K562 (cell line): ENCODE results near the gene NTSR1. TPM values are rescaled to one million over a fixed set of nuclear protein-coding genes. Genes with fewer than 3 reads are reported as not detected.
A peak's percentile ranks its signal among the peaks of the same experiment; 100 is the strongest.

Experiments used
- CAMTA2 ChIP-seq: fragments of 250-450 bp; sonication (Bioruptor Pico); conservative IDR thresholded peaks from 2 replicates; pipeline ENCODE4 v1.5.1; 2022
- CBFA2T2 ChIP-seq: fragments of 450-650 bp; conservative IDR thresholded peaks from 2 replicates; pipeline ENCODE4 v1.6.1; 2017; ENCODE audit warnings: mild to moderate bottlenecking
- DEAF1 ChIP-seq: fragments of 450-650 bp; formaldehyde crosslinking; IDR thresholded peaks from 2 replicates; pipeline ENCODE4 v1.4.0; 2020; ENCODE audit warnings: mild to moderate bottlenecking, moderate library complexity
- DIDO1 ChIP-seq: fragments of 450-650 bp; IDR thresholded peaks from 2 replicates; pipeline ENCODE4 v1.6.1; 2016; ENCODE audit warnings: low read depth, missing biosample characterization, missing genetic modification characterization
- E2F1 ChIP-seq: sonication (generic); formaldehyde crosslinking; IDR thresholded peaks from 2 replicates; pipeline ENCODE4 v1.8.1; 2023; ENCODE audit warnings: mild to moderate bottlenecking, missing genetic modification reagents, moderate library complexity
- ELK3 ChIP-seq: fragments of 450-650 bp; formaldehyde crosslinking; IDR thresholded peaks from 2 replicates; pipeline ENCODE4 v1.4.0; 2020; ENCODE audit warnings: mild to moderate bottlenecking
- ERF ChIP-seq: fragments of 450-650 bp; formaldehyde crosslinking; IDR thresholded peaks from 2 replicates; pipeline ENCODE4 v1.4.0; 2020; ENCODE audit warnings: mild to moderate bottlenecking, mixed read lengths
- HDAC1 ChIP-seq, 2 experiments: fragments of 450-650 bp; IDR thresholded peaks; 2 replicates each; pipeline ENCODE4 v1.6.1; 2016 to 2017; ENCODE audit warnings: inconsistent platforms in 1 of 2, mild to moderate bottlenecking in 1 of 2, moderate library complexity in 1 of 2
- HNRNPK ChIP-seq: fragments of 200-400 bp; formaldehyde crosslinking; IDR thresholded peaks from one replicate; pipeline ENCODE4 v1.6.1; 2018; ENCODE audit warnings: mild to moderate bottlenecking, low read depth, low read length; ENCODE audit not compliant: poor library complexity, severe bottlenecking
- HNRNPUL1 ChIP-seq: fragments of 200-400 bp; formaldehyde crosslinking; IDR thresholded peaks from 2 replicates; pipeline ENCODE4 v1.6.1; 2017; ENCODE audit warnings: low read length
- IFI16 ChIP-seq: fragments of 250-450 bp; sonication (Bioruptor Pico); IDR thresholded peaks from 2 replicates; pipeline ENCODE4 v2.1.2; 2022; ENCODE audit warnings: mild to moderate bottlenecking, inconsistent platforms
- PKNOX1 ChIP-seq: fragments of 450-650 bp; IDR thresholded peaks from 2 replicates; pipeline ENCODE4 v1.6.1; 2016
- POU5F1 ChIP-seq: fragments of 150-350 bp; IDR thresholded peaks from 2 replicates; pipeline ENCODE4 v1.6.1; 2014; ENCODE audit warnings: borderline replicate concordance, low read length, low read depth, mild to moderate bottlenecking; ENCODE audit not compliant: partially characterized antibody
- PPARD ChIP-seq: fragments of 250-450 bp; sonication (Bioruptor Pico); IDR thresholded peaks from 2 replicates; pipeline ENCODE4 v1.8.0; 2022; ENCODE audit warnings: inconsistent platforms, mild to moderate bottlenecking, moderate library complexity
- RAD21 ChIP-seq, 2 experiments: fragments of 250-450 bp in 1 of 2; fragments of 450-650 bp in 1 of 2; sonication (Bioruptor Pico) in 1 of 2; formaldehyde crosslinking in 1 of 2; IDR thresholded peaks in 1 of 2; conservative IDR thresholded peaks in 1 of 2; 2 replicates each; pipeline versions ENCODE4 v1.4.0 to v1.8.0; 2020 to 2022; ENCODE audit warnings: mild to moderate bottlenecking in 2 of 2, moderate library complexity in 1 of 2
- RAD51 ChIP-seq: fragments of 450-650 bp; IDR thresholded peaks from 2 replicates; pipeline ENCODE4 v1.7.1; 2016; ENCODE audit warnings: low read depth, mild to moderate bottlenecking, borderline replicate concordance
- SIX5 ChIP-seq, 2 experiments: IDR thresholded peaks; 2 replicates each; pipeline ENCODE4 v1.6.1; 2011; ENCODE audit warnings: low read length in 2 of 2, borderline replicate concordance in 1 of 2, low read depth in 1 of 2, mild to moderate bottlenecking in 1 of 2, moderate library complexity in 1 of 2; ENCODE audit not compliant: insufficient read depth in 1 of 2
- SOX6 ChIP-seq: fragments of 450-650 bp; IDR thresholded peaks from 2 replicates; pipeline ENCODE4 v1.6.1; 2014; ENCODE audit warnings: mild to moderate bottlenecking
- TEAD2 ChIP-seq: fragments of 450-650 bp; IDR thresholded peaks from 2 replicates; pipeline ENCODE4 v1.6.1; 2016; ENCODE audit warnings: missing genetic modification characterization, control low read depth, missing compliant biosample characterization
- XRCC4 ChIP-seq: IDR thresholded peaks from one replicate; pipeline ENCODE4 v1.6.1; 2011; ENCODE audit not compliant: insufficient read depth, insufficient read length; ENCODE audit errors: extremely low read depth
- ZNF184 ChIP-seq: sonication (generic); formaldehyde crosslinking; IDR thresholded peaks from 2 replicates; pipeline ENCODE4 v1.5.0; 2020; ENCODE audit warnings: missing genetic modification reagents
- ZNF655 ChIP-seq: fragments of 250-450 bp; sonication (Bioruptor Pico); IDR thresholded peaks from 2 replicates; pipeline ENCODE4 v1.5.0; 2021
- polyA plus RNA-seq, 8 experiments: library from polyadenylated mRNA; depleted of rRNA in 4 of 8; stranded (reverse) in 5 of 8; unstranded in 3 of 8; fragments of >200 nt; fragmentation: Nextera tagmentation in 2 of 8; fragmentation: Illumina TruSeq in 1 of 8; extraction: Ambion mirVana in 2 of 8; extraction: Trizol in 1 of 8; gene quantifications; 2 replicates each; pipeline versions ENCODE4 v1.2.1 to v1.2.3, GENCODE V29; 2011 to 2014; ENCODE audit warnings: inconsistent platforms in 1 of 8, missing spikeins in 1 of 8
- total RNA-seq, 7 experiments: library from RNA; depleted of rRNA in 6 of 7; stranded (reverse); fragments of >200 nt in 6 of 7; fragmentation: Illumina TruSeq in 2 of 7; extraction: Trizol in 2 of 7; gene quantifications; 2 replicates each; pipeline versions ENCODE4 v1.2.1 to v1.2.3, GENCODE V29; 2011 to 2021; ENCODE audit warnings: low replicate concordance in 1 of 7

The NTSR1 gene
- total and polyA plus RNA-seq, 9 of the 15 experiments (the other 6 are each of a cell fraction or from before 2014, with no cell fraction given), result 0.04 to 0.40 (median 0.13) TPM; not detected in 3

GRCh38 chr20:62794007-62794724 is 85.5 kb downstream of the NTSR1 start (continued):
- TF ChIP-seq E2F1 (CRISPR knock-in tag), result no peak
- no peak for TF ChIP-seq DEAF1
- TF ChIP-seq DIDO1, result no peak
- no peak for TF ChIP-seq ZNF655
- no peak for TF ChIP-seq RAD21 (CRISPR knock-in tag; conservative IDR thresholded peaks at IDR 0.05 in 1 of 2, IDR thresholded peaks at IDR 0.05 in 1 of 2)
- TF ChIP-seq HNRNPK, result no peak
- no peak for TF ChIP-seq PKNOX1
- TF ChIP-seq POU5F1, result no peak
- TF ChIP-seq SOX6, result no peak
- TF ChIP-seq CAMTA2, result no peak
- no peak for TF ChIP-seq CBFA2T2
- TF ChIP-seq SIX5 (IDR thresholded peaks at IDR 0.05; ENCODE audit: borderline replicate concordance in 1 of 2, insufficient read depth in 1 of 2, low read depth in 1 of 2, low read length in 2 of 2), result no peak
- TF ChIP-seq RAD51, result no peak
- no peak for TF ChIP-seq ELK3
- TF ChIP-seq TEAD2 (tag), result no peak
- 0 out of 4 replicates have a peak, but pooled peaks of 1 of the 2 experiments have one; percentile 8 for TF ChIP-seq HDAC1 (IDR thresholded peaks at IDR 0.05)
- no peak for TF ChIP-seq ZNF184
- TF ChIP-seq ERF (CRISPR knock-in tag), result 0 out of 2 replicates have a peak, but pooled peaks have one; percentile 56
- TF ChIP-seq IFI16 (CRISPR knock-in tag), result no peak
- TF ChIP-seq HNRNPUL1, result no peak
- TF ChIP-seq XRCC4, result no peak
- TF ChIP-seq PPARD (CRISPR knock-in tag), result no peak
